GM18873 (cell line): ENCODE data around the gene MORN1.

ENCODE experiments used
- ATAC-seq: cut with Tn5 transposase; IDR thresholded peaks from one replicate; pipeline ENCODE4 v1.9.1; 2021; ENCODE audit warnings: mild to moderate bottlenecking, moderate library complexity, moderate number of reproducible peaks; ENCODE audit not compliant: unreplicated experiment, low FRiP score

MORN1 gene

GRCh38 chr1:2324553-2325366 is 66.6 kb downstream of the MORN1 start:
- ATAC-seq = no peak

GRCh38 chr1:2323451-2323974 is 67.8 kb downstream of the MORN1 start:
- ATAC-seq = no peak

- no peak for ATAC-seq
These were observed 68.7 kb downstream of the MORN1 start for GRCh38 chr1:2322581-2323211.

GRCh38 chr1:2322065-2322571 is 69.2 kb downstream of the MORN1 start:
- no peak for ATAC-seq

GRCh38 chr1:2320760-2321667 is 70.3 kb downstream of the MORN1 start:
- ATAC-seq = no peak

GRCh38 chr1:2320006-2320405 is 71.3 kb downstream of the MORN1 start:
- ATAC-seq = no peak

- no peak for ATAC-seq
These were observed 72.1 kb downstream of the MORN1 start for GRCh38 chr1:2319291-2319690.

- no peak for ATAC-seq
These were observed 72.8 kb downstream of the MORN1 start for GRCh38 chr1:2318314-2319278.

- no peak for ATAC-seq
These were observed 73.9 kb downstream of the MORN1 start for GRCh38 chr1:2317230-2318065.

- no peak for ATAC-seq
These were observed 74.8 kb downstream of the MORN1 start for GRCh38 chr1:2316451-2316961.

- ATAC-seq = no peak
These were observed 75.5 kb downstream of the MORN1 start for GRCh38 chr1:2315674-2316450.

GRCh38 chr1:2314803-2315673 is 76.3 kb downstream of the MORN1 start:
- ATAC-seq = no peak

- no peak for ATAC-seq
These were observed 77.0 kb downstream of the MORN1 start for GRCh38 chr1:2314273-2314802.

GRCh38 chr1:2313651-2314261 is 77.6 kb downstream of the MORN1 start:
- ATAC-seq = no peak

- ATAC-seq = no peak
These were observed 78.6 kb downstream of the MORN1 start for GRCh38 chr1:2312515-2313301.
